ENCODE data around the gene ANKRD11. TPM values are rescaled to one million over a fixed set of nuclear protein-coding genes. Genes with fewer than 3 reads are reported as not detected.

The ANKRD11 gene
- total and polyA plus RNA-seq, 8 donors, result 90.7 to 123 (median 98.4) TPM

GRCh38 chr16:89512453-89512852 is 22.1 kb upstream of the ANKRD11 start:
- H3K4me3 ChIP-seq, result no peak overlapping the region
- DNase-seq, result no peak
- peaks cover 0 to 73% of the 10 kb centered on the region in 2 donors for H3K36me3 ChIP-seq
- TF ChIP-seq CTCF (IDR thresholded peaks at IDR 0.05), result no peak
- H3K9me3 ChIP-seq, result no peaks in the 10 kb centered on the region
- no peaks in the 10 kb centered on the region for H3K27me3 ChIP-seq
- peaks cover 6 to 25% of the 10 kb centered on the region in 2 donors for H3K4me1 ChIP-seq
- no peak for ATAC-seq
- H3K27ac ChIP-seq, result no peak overlapping the region
- intact Hi-C loops (cut with DNase I), result no loop called here

DNA sequence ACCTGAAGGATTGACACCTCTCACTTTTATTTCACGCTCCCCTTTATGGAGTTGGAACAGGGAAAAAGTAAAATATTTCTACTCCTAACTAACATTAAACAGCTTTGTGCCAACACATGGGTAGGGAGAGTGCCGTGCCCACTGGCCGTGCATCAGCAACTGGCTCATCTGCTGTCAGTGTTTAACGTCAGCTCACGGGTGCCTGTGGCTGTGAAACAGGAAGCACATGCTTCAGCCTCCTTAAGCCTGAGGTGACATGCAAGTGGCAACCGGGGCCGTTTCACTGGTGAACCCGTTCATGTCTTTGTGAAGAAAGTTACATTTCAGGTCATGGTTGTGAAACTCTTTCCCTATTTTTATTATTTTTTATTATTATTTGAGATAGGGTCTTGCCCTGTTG is 21.0 kb upstream of the ANKRD11 start:
- TF ChIP-seq CTCF (IDR thresholded peaks at IDR 0.05), result no peak
- Histone ChIP-seq H3K27ac (no peak overlapping the region), H3K4me3 (no peak overlapping the region), H3K36me3 (peaks cover 0 to 62% of the 10 kb centered on the region in 2 donors), H3K4me1 (peaks cover 13 to 35% of the 10 kb centered on the region in 2 donors), H3K9me3 (no peaks in the 10 kb centered on the region), H3K27me3 (no peaks in the 10 kb centered on the region)
- ATAC-seq (no peak), DNase-seq (no peak)
- intact Hi-C loops (cut with DNase I), result no loop called here

DNA sequence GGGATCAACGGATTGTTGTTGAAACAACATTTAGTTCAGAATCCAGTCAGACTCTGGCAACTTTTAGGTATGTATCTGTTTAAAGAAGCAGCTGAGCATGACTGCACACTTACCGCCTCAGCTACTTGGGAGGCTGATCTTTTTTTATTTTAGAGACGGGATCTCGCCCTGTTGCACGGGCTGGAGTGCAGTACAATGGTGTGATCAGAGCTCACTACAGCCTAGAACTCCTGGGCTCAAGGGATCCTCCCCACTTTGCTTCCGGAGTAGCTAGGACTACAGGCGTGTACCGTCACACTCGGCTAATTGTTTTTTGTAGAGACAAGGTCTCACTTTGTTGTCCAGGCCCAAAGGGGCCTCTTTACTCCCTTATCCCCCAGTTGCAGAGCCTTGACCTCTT is 20.2 kb upstream of the ANKRD11 start:
- Histone ChIP-seq H3K27ac (no peak overlapping the region), H3K27me3 (no peaks in the 10 kb centered on the region), H3K36me3 (peaks cover 0 to 53% of the 10 kb centered on the region in 2 donors), H3K4me3 (no peak overlapping the region), H3K4me1 (peaks cover 21 to 44% of the 10 kb centered on the region in 2 donors), H3K9me3 (no peaks in the 10 kb centered on the region)
- intact Hi-C loops (cut with DNase I), result no loop called here
- ATAC-seq (no peak), DNase-seq (no peak)
- no peak for TF ChIP-seq CTCF (IDR thresholded peaks at IDR 0.05)

GRCh38 chr16:89507834-89508590 is 17.7 kb upstream of the ANKRD11 start, which contains the start of gene SPG7:
Gene SPG7, plus strand, starts transcription at chr16:89508403. Its CDS starts 15 bp downstream, at chr16:89508418.
- H3K27ac ChIP-seq, result peak within 1 kb of the TSS; percentile 82 to 96
- H3K27me3 ChIP-seq, result no peaks in the 10 kb centered on the region
- H3K4me1 ChIP-seq, result peaks cover 22 to 54% of the 10 kb centered on the region in 2 donors
- peaks cover 0 to 28% of the 10 kb centered on the region in 2 donors for H3K36me3 ChIP-seq
- peak; percentile 84 to 95 (median 92) for DNase-seq
- peak within 1 kb of the TSS; percentile 92 to 97 for H3K4me3 ChIP-seq
- ATAC-seq, result peak; percentile 92
- TF ChIP-seq CTCF (IDR thresholded peaks at IDR 0.05), result no peak
- H3K9me3 ChIP-seq, result no peaks in the 10 kb centered on the region
- intact Hi-C loops (cut with DNase I), result no loop called here

- TF ChIP-seq CTCF (IDR thresholded peaks at IDR 0.05), result no peak
- H3K4me3 ChIP-seq, result peak overlapping the region; percentile 92 to 97
- peaks cover 22 to 54% of the 10 kb centered on the region in 2 donors for H3K4me1 ChIP-seq
- DNase-seq (no peak), ATAC-seq (peak; percentile 17)
- no peaks in the 10 kb centered on the region for H3K9me3 ChIP-seq
- no peaks in the 10 kb centered on the region for H3K27me3 ChIP-seq
- H3K36me3 ChIP-seq, result peaks cover 0 to 21% of the 10 kb centered on the region in 2 donors
- intact Hi-C loops (cut with DNase I), result no loop called here
- peak overlapping the region; percentile 82 to 96 for H3K27ac ChIP-seq
These were observed 17.0 kb upstream of the ANKRD11 start for GRCh38 chr16:89507214-89507833.

Measured in left lung (tissue), 10 donors.